Thoracic aorta (tissue), 2 donors: Measurements from ENCODE around the gene AIF1. TPM values are rescaled to one million over a fixed set of nuclear protein-coding genes. Genes with fewer than 3 reads are reported as not detected.

Source experiments
- ATAC-seq: fragments of 150-250 bp; one replicate; pipeline ENCODE4 v1.8.0; 2017; ENCODE audit warnings: low read depth; ENCODE audit not compliant: insufficient number of reproducible peaks, low FRiP score
- DNase-seq: peaks from one replicate; pipeline ENCODE4 v3.0.0-alpha.2; 2020; ENCODE audit warnings: low spot score
- H3K27ac ChIP-seq, 2 donors: fragments of 200-600 bp; sonication (generic); 1 replicate in 1 of 2; 2 replicates in 1 of 2; pipeline ENCODE4 v1.5.1; 2016; ENCODE audit warnings: mild to moderate bottlenecking in 2 of 2, moderate library complexity in 2 of 2
- H3K27me3 ChIP-seq: fragments of 200-600 bp; sonication (generic); replicated peaks from 2 replicates; pipeline ENCODE4 v1.6.0; 2016; ENCODE audit warnings: mild to moderate bottlenecking; ENCODE audit not compliant: insufficient read depth
- H3K36me3 ChIP-seq: fragments of 200-600 bp; sonication (generic); one replicate; pipeline ENCODE4 v1.5.1; 2016
- H3K4me1 ChIP-seq, 2 donors: fragments of 200-600 bp; sonication (generic); 1 replicate in 1 of 2; 2 replicates in 1 of 2; pipeline versions ENCODE4 v1.5.1 to v1.6.0; 2016; ENCODE audit warnings: low read depth in 2 of 2, mild to moderate bottlenecking in 1 of 2; ENCODE audit not compliant: control insufficient read depth in 1 of 2
- H3K4me3 ChIP-seq: fragments of 200-600 bp; sonication (generic); 2 replicates; pipeline ENCODE4 v1.5.1; 2016; ENCODE audit warnings: mild to moderate bottlenecking
- H3K9me3 ChIP-seq: fragments of 200-600 bp; sonication (generic); 2 replicates; pipeline ENCODE4 v1.5.1; 2016
- total RNA-seq, 2 donors: library from RNA; depleted of rRNA; stranded (reverse); fragments of >200 nt; gene quantifications; one replicate each; pipeline versions ENCODE4 v1.1.0 to v1.2.3, GENCODE V29; 2016
- TF ChIP-seq, protein P1 (sequence below): fragments of 200-600 bp; sonication (generic); IDR thresholded peaks from one replicate; pipeline ENCODE4 v1.5.1; 2019; ENCODE audit warnings: antibody characterized with exemption

Gene AIF1
- total RNA-seq, 2 donors from 2014 or later = 21.5 to 39.6 TPM

DNA sequence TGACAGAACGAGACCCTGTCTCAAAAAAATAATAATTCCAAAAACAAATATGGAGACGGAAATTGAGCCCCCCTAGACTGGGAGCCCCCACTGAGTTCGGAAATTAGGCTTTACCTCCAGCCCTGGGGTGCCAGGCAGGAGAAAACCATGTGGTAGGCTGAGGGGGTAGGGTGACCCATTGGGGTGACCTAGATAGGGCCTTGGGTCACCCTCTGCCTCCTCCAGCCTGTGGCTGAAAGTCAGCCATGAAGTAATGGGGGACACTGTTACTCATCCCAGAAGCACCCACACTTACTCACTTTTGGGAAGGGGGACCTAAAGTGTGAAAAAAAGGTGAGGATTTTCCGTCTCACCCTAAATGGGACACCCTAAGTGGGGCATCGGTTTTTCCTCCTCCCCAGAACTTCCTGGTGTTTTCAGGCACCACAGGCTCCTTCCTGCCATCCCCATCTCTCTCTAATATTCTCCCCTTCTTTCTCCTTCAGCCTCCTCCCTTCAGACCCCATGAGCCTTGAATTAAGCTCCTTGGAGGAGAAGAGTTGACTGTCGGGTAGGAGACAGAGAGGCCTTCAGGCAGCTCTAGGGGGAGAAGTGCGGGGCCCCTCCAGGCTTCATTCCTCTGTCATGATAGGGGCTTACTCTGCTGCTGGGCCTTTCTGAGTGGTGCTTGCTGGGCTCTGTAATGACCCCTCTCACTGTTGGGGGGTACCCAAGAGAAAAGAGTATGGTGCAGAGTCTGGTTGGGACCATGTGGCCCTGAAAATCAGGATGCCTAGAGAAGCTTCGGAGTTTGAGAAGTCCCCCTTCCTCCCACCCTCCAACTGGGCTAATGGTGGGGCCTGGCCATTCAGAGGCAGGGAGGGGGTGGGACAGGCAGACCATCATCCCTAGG lies 35.2 kb upstream of the AIF1 start:
- Histone ChIP-seq H3K27ac (no peak overlapping the region), H3K27me3 (no peaks in the 10 kb centered on the region), H3K36me3 (no peaks in the 10 kb centered on the region), H3K4me3 (no peak overlapping the region), H3K4me1 (peaks cover 3 to 17% of the 10 kb centered on the region in 2 donors), H3K9me3 (no peaks in the 10 kb centered on the region)
- TF ChIP-seq, protein P1, sequence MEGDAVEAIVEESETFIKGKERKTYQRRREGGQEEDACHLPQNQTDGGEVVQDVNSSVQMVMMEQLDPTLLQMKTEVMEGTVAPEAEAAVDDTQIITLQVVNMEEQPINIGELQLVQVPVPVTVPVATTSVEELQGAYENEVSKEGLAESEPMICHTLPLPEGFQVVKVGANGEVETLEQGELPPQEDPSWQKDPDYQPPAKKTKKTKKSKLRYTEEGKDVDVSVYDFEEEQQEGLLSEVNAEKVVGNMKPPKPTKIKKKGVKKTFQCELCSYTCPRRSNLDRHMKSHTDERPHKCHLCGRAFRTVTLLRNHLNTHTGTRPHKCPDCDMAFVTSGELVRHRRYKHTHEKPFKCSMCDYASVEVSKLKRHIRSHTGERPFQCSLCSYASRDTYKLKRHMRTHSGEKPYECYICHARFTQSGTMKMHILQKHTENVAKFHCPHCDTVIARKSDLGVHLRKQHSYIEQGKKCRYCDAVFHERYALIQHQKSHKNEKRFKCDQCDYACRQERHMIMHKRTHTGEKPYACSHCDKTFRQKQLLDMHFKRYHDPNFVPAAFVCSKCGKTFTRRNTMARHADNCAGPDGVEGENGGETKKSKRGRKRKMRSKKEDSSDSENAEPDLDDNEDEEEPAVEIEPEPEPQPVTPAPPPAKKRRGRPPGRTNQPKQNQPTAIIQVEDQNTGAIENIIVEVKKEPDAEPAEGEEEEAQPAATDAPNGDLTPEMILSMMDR = no peak
- no peak for ATAC-seq
- DNase-seq = no peak

- peak overlapping the region; percentile 94 for H3K4me3 ChIP-seq
- no peaks in the 10 kb centered on the region for H3K36me3 ChIP-seq
- peaks cover 6 to 17% of the 10 kb centered on the region in 2 donors for H3K4me1 ChIP-seq
- ATAC-seq = no peak
- no peaks in the 10 kb centered on the region for H3K9me3 ChIP-seq
- peak overlapping the region; percentile 42 to 70 for H3K27ac ChIP-seq
- DNase-seq = no peak
- H3K27me3 ChIP-seq = no peaks in the 10 kb centered on the region
- TF ChIP-seq, protein P1 = no peak
These were observed 34.6 kb upstream of the AIF1 start for GRCh38 chr6:31580438-31580740.

DNA sequence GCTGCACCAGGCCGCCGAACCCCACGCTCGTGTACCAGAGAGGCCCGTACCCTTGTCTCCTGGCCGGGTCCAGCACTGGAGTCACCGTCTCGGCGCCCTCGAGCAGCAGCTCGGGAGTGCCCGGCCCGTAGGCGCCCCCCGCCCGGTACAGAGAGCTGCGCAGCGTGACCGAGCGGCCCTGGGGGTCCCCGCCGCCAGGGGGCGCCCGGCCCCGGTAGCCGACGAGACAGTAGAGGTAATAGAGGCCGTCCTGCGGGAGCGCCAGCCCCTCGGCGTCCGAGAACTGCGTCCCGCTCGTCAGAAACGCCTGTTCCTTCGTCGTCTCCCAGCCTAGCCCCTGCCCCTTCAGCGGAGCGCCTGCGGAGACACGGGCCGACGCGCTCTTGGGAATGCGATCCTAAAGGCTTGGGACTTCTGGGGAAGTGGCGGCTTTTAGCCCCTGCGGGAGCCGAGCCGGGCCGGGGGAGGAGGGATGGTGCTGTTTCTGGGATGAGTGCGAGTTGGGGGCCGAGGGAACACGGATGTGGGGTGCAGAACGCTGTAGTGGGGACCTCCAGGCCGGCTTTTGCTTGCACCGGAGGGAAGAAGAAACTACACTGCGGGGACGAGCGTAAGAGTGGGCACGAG lies 34.1 kb upstream of the AIF1 start:
- H3K4me3 ChIP-seq = peak overlapping the region; percentile 94
- H3K4me1 ChIP-seq = peaks cover 8 to 17% of the 10 kb centered on the region in 2 donors
- peak overlapping the region; percentile 70 to 76 for H3K27ac ChIP-seq
- TF ChIP-seq, protein P1 = peak; percentile 98
- no peaks in the 10 kb centered on the region for H3K9me3 ChIP-seq
- H3K27me3 ChIP-seq = no peaks in the 10 kb centered on the region
- peak; percentile 34 for DNase-seq
- ATAC-seq = peak; percentile 74
- H3K36me3 ChIP-seq = no peaks in the 10 kb centered on the region

DNA sequence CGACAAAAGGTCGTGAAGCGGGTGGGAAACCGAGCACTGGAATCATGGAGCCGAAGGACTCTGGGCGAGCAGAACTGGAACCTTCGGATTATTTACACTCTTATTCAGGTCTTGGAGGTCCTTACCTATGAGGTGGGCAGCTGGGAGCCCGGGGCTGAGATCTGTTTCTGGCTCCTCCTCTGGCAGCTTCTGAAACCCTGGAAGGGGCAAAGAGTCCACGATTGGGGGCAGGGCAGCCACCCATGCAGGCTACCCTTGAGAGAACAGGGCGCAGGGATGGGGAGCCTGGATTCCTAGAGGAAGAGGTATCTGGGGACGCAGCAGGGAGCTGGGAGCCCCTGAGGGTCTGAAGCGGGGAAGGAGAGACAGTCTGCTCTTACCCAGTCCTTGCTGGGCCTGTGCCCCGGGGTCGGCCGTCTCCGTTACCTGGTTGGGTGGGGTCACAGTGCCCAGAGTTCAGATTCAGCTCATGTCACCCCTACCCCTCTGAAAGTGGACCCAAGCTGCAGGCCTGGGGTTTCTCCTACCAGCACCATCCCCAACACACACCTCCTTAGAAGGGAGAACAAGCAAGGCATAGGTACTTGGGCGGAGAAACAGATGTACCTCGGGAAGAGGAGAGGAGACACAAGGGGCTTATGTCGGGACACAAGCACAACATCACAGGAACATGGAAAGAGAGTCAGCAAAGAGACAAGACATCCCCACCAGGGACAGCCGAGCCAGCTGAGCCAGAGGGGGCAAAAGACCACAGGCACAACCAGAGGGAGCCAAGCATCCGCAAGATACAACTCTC lies 33.4 kb upstream of the AIF1 start:
- H3K27ac ChIP-seq = peak overlapping the region; percentile 70 to 76
- DNase-seq = no peak
- ATAC-seq = no peak

More for the DNA sequence above, 33.4 kb upstream of the AIF1 start:
- peaks cover 8 to 17% of the 10 kb centered on the region in 2 donors for H3K4me1 ChIP-seq
- TF ChIP-seq, protein P1 = no peak
- peak overlapping the region; percentile 94 for H3K4me3 ChIP-seq
- no peaks in the 10 kb centered on the region for H3K27me3 ChIP-seq
- H3K36me3 ChIP-seq = no peaks in the 10 kb centered on the region
- H3K9me3 ChIP-seq = no peaks in the 10 kb centered on the region
